ENCODE results near the gene CASK. TPM values are rescaled to one million over a fixed set of nuclear protein-coding genes. Genes with fewer than 3 reads are reported as not detected.

CASK gene
- total RNA-seq, 6 donors from 2014 or later, result 25.1 to 61.6 (median 35.3) TPM

DNA sequence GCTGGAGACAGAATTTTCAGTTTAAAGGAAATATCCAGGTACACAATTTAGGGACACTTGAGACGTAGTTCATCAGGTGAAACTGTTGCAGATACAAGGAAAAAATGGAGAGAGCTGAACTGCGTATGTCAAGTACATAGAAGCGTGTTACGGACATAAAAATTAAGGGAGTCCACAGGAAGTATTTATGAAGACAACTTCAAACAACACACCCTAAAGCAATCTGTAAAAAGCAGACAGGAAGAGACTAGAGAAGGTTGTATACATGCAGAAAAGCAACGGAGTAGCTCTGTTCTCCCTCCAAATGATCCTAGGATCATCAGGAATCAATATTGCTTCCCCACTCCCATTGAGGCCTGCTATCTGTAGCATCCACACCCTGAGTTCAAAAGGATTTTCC is 5.8 kb downstream of the CASK start:
- TF ChIP-seq CTCF (IDR thresholded peaks at IDR 0.05), result no peak
- TF ChIP-seq EP300 (IDR thresholded peaks at IDR 0.05), result no peak
- no peak for TF ChIP-seq POLR2AphosphoS5 (IDR thresholded peaks at IDR 0.05)
- TF ChIP-seq POLR2A (IDR thresholded peaks at IDR 0.05), result no peak
- no peak for DNase-seq
- no peak for ATAC-seq (ENCODE audit: low FRiP score in 2 of 2)
- Histone ChIP-seq H3K4me1 (no peaks in the 10 kb centered on the region), H3K27ac (no peak overlapping the region), H3K9me3 (no peaks in the 10 kb centered on the region), H3K4me3 (no peak overlapping the region), H3K27me3 (no peaks in the 10 kb centered on the region), H3K36me3 (no peaks in the 10 kb centered on the region)
- WGBS, 2 donors, result 57% methylated on average over 5 of the region's 5 CpGs

GRCh38 chrX:41913476-41913875 is 9.9 kb downstream of the CASK start:
- H3K27ac ChIP-seq, result no peak overlapping the region
- no peaks in the 10 kb centered on the region for H3K27me3 ChIP-seq
- H3K4me3 ChIP-seq, result no peak overlapping the region
- H3K9me3 ChIP-seq, result no peaks in the 10 kb centered on the region
- TF ChIP-seq CTCF (IDR thresholded peaks at IDR 0.05) (no peak), POLR2AphosphoS5 (IDR thresholded peaks at IDR 0.05) (no peak), EP300 (IDR thresholded peaks at IDR 0.05) (no peak), POLR2A (IDR thresholded peaks at IDR 0.05) (no peak)
- DNase-seq (no peak), ATAC-seq (ENCODE audit: low FRiP score in 2 of 2) (no peak)
- no peaks in the 10 kb centered on the region for H3K4me1 ChIP-seq
- WGBS, 2 donors, result 82 to 86% methylated on average over 1 of the region's 1 CpG
- no peaks in the 10 kb centered on the region for H3K36me3 ChIP-seq

GRCh38 chrX:41912923-41913322 is 10.4 kb downstream of the CASK start:
- Histone ChIP-seq H3K4me3 (no peak overlapping the region), H3K27ac (no peak overlapping the region), H3K9me3 (no peaks in the 10 kb centered on the region), H3K4me1 (no peaks in the 10 kb centered on the region), H3K36me3 (no peaks in the 10 kb centered on the region), H3K27me3 (no peaks in the 10 kb centered on the region)
- no peak for DNase-seq
- TF ChIP-seq CTCF (IDR thresholded peaks at IDR 0.05), result no peak
- TF ChIP-seq POLR2AphosphoS5 (IDR thresholded peaks at IDR 0.05), result no peak
- TF ChIP-seq EP300 (IDR thresholded peaks at IDR 0.05), result no peak
- no peak for TF ChIP-seq POLR2A (IDR thresholded peaks at IDR 0.05)
- no peak for ATAC-seq (ENCODE audit: low FRiP score in 2 of 2)
- WGBS, 2 donors, result 56 to 64% methylated on average over 3 to 4 of the region's 4 CpGs

DNA sequence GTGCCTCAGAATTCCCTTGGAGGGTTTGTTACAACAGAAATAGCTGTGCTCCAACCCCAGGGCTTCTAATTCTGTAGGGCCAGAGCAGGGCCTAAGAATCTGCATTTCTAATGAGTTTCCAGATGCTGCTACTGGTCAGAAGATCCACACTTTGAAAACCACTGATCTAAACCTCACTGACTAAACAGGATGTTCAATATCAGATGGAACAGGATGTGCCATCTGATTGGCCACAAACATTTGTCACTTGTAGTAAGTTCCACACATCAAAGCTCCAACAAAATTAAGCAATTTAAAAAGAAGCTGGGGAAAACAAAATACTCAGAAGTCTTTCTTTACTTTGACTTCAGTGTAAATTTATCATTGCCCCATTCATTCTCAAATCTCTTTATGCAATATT is 14.3 kb downstream of the CASK start:
- Histone ChIP-seq H3K9me3 (no peaks in the 10 kb centered on the region), H3K4me1 (no peaks in the 10 kb centered on the region), H3K27ac (no peak overlapping the region), H3K36me3 (no peaks in the 10 kb centered on the region), H3K27me3 (no peaks in the 10 kb centered on the region), H3K4me3 (no peak overlapping the region)
- ATAC-seq (ENCODE audit: low FRiP score in 2 of 2), result no peak
- TF ChIP-seq CTCF (IDR thresholded peaks at IDR 0.05) (no peak), POLR2AphosphoS5 (IDR thresholded peaks at IDR 0.05) (no peak), POLR2A (IDR thresholded peaks at IDR 0.05) (no peak), EP300 (IDR thresholded peaks at IDR 0.05) (no peak)
- no peak for DNase-seq

DNA sequence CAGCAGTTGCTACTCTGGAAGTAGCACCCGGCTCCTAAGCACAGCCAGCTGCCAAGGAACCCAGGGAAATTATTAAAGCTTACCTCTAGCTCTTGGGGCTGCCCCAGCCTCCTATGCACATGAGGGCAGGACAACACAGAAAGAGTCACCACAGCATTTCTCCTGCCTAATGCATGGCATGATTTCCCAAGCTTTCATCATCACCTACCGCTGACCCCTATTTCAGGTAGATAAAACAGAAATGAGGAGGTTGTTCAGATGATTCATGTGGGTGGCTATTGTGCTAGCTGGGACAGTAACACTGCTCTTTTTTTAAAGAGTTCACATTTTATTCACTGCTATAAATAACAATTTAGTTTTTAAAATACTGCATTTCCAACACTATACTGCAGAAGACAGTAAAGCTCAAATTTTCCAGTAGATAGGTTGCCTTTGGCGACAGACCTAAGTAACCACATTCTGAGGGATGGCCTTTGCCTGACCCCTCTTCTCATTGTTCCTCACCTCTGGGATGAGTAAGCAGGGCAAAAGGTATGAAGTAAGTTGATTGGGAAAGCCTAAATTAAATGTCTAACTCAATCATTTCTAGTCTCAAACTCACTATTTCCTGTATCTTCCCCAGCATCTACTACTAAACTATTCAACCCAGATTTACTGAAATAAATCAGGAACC is 16.7 kb downstream of the CASK start:
- 96 to 100% methylated on average over 2 to 3 of the region's 3 CpGs for WGBS, 2 donors
- no peaks in the 10 kb centered on the region for H3K9me3 ChIP-seq
- ATAC-seq (ENCODE audit: low FRiP score in 2 of 2), result no peak
- DNase-seq, result no peak
- no peak for TF ChIP-seq POLR2AphosphoS5 (IDR thresholded peaks at IDR 0.05)
- no peak for TF ChIP-seq EP300 (IDR thresholded peaks at IDR 0.05)
- TF ChIP-seq CTCF (IDR thresholded peaks at IDR 0.05), result no peak
- no peak for TF ChIP-seq POLR2A (IDR thresholded peaks at IDR 0.05)
- no peak overlapping the region for H3K4me3 ChIP-seq
- H3K36me3 ChIP-seq, result no peaks in the 10 kb centered on the region
- H3K4me1 ChIP-seq, result no peaks in the 10 kb centered on the region
- H3K27ac ChIP-seq, result no peak overlapping the region
- no peaks in the 10 kb centered on the region for H3K27me3 ChIP-seq

Measured in upper lobe of left lung (tissue), 6 donors.